Fibroblast of lung (primary cell): ENCODE measurements around the gene KIF1A. TPM values are rescaled to one million over a fixed set of nuclear protein-coding genes. Genes with fewer than 3 reads are reported as not detected.

Experiments
- DNase-seq, 2 donors: peaks; one replicate each; pipeline versions ENCODE4 v3.0.0 to v3.0.0-alpha.2; 2010; ENCODE audit warnings: low read depth in 2 of 2
- H2AFZ ChIP-seq: 2 replicates; pipeline ENCODE4 v1.5.1; 2012; ENCODE audit warnings: low read length, control low read depth, inconsistent platforms
- H3K27ac ChIP-seq: 2 replicates; pipeline ENCODE4 v1.5.1; 2011; ENCODE audit warnings: low read length, control low read depth; ENCODE audit not compliant: insufficient read depth
- H3K27me3 ChIP-seq: 2 replicates; pipeline ENCODE4 v1.5.1; 2011; ENCODE audit warnings: mild to moderate bottlenecking, low read length; ENCODE audit not compliant: control insufficient read depth, insufficient read depth
- H3K36me3 ChIP-seq: 2 replicates; pipeline ENCODE4 v1.5.1; 2011; ENCODE audit warnings: low read length; ENCODE audit not compliant: control insufficient read depth, insufficient read depth
- H3K4me1 ChIP-seq: 2 replicates; pipeline ENCODE4 v1.5.1; 2011; ENCODE audit warnings: low read length; ENCODE audit not compliant: control insufficient read depth, insufficient read depth; ENCODE audit errors: extremely low read depth
- H3K4me2 ChIP-seq: 2 replicates; pipeline ENCODE4 v1.5.1; 2011; ENCODE audit warnings: low read length, control low read depth; ENCODE audit not compliant: insufficient read depth; ENCODE audit errors: extremely low read depth
- H3K4me3 ChIP-seq, 4 experiments: fragments of 200-600 bp in 1 of 4; sonication (generic) in 1 of 4; replicated peaks in 1 of 4; 2 replicates each; pipeline ENCODE4 v1.5.1; 2011 to 2016; ENCODE audit warnings: low read length in 4 of 4, low read depth in 3 of 4, mild to moderate bottlenecking in 3 of 4, control low read depth in 2 of 4, inconsistent platforms in 1 of 4, mixed read lengths in 1 of 4; ENCODE audit not compliant: insufficient read depth in 1 of 4; ENCODE audit errors: control extremely low read depth in 1 of 4
- H3K79me2 ChIP-seq: 2 replicates; pipeline ENCODE4 v1.5.1; 2012; ENCODE audit warnings: mild to moderate bottlenecking, low read length, inconsistent platforms; ENCODE audit not compliant: control insufficient read depth, insufficient read depth
- H3K9ac ChIP-seq: 2 replicates; pipeline ENCODE4 v1.5.1; 2011; ENCODE audit warnings: mild to moderate bottlenecking, low read length, control low read depth; ENCODE audit not compliant: insufficient read depth
- H3K9me3 ChIP-seq: 2 replicates; pipeline ENCODE4 v1.5.1; 2012; ENCODE audit warnings: low read depth, low read length; ENCODE audit not compliant: control insufficient read depth, insufficient read depth
- H4K20me1 ChIP-seq: 2 replicates; pipeline ENCODE4 v1.5.1; 2011; ENCODE audit warnings: low read length; ENCODE audit not compliant: control insufficient read depth, insufficient read depth; ENCODE audit errors: extremely low read depth
- EZH2 ChIP-seq: IDR thresholded peaks from 2 replicates; pipeline ENCODE4 v1.5.1; 2012; ENCODE audit warnings: low read length, control low read depth, mild to moderate bottlenecking; ENCODE audit errors: missing control alignments
- polyA plus RNA-seq, 2 donors: library from polyadenylated mRNA; depleted of rRNA in 1 of 2; stranded (reverse) in 1 of 2; unstranded in 1 of 2; fragments of >200 nt; gene quantifications; 2 replicates each; pipeline ENCODE4 v1.2.1, GENCODE V29; 2011 to 2012; ENCODE audit warnings: missing spikeins in 1 of 2
- total RNA-seq: library from RNA; depleted of rRNA; stranded (reverse); fragments of >200 nt; gene quantifications from 2 replicates; pipeline ENCODE4 v1.2.1, GENCODE V29; 2014
- TF ChIP-seq, protein P1 (sequence below), 2 donors: IDR thresholded peaks in 1 of 2; conservative IDR thresholded peaks in 1 of 2; 1 replicate in 1 of 2; 2 replicates in 1 of 2; pipeline ENCODE4 v1.5.1; 2011 to 2012; ENCODE audit warnings: low read length in 2 of 2, control low read depth in 1 of 2, inconsistent platforms in 1 of 2, low read depth in 1 of 2, mild to moderate bottlenecking in 1 of 2

KIF1A gene
- total and polyA plus RNA-seq, 2 donors (not counting 1 experiment from before 2014, with no cell fraction given): 0.05 TPM; not detected in 1

- Histone ChIP-seq H4K20me1 (no peaks in the 10 kb centered on the region), H3K9ac (no peak overlapping the region), H3K27ac (no peak overlapping the region), H3K4me3 (no peak overlapping the region), H3K4me1 (no peaks in the 10 kb centered on the region), H3K27me3 (no peaks in the 10 kb centered on the region), H2AFZ (no peak overlapping the region), H3K36me3 (no peaks in the 10 kb centered on the region), H3K79me2 (no peaks in the 10 kb centered on the region), H3K4me2 (no peak overlapping the region), H3K9me3 (no peaks in the 10 kb centered on the region)
- DNase-seq: no peak
- TF ChIP-seq, protein P1, sequence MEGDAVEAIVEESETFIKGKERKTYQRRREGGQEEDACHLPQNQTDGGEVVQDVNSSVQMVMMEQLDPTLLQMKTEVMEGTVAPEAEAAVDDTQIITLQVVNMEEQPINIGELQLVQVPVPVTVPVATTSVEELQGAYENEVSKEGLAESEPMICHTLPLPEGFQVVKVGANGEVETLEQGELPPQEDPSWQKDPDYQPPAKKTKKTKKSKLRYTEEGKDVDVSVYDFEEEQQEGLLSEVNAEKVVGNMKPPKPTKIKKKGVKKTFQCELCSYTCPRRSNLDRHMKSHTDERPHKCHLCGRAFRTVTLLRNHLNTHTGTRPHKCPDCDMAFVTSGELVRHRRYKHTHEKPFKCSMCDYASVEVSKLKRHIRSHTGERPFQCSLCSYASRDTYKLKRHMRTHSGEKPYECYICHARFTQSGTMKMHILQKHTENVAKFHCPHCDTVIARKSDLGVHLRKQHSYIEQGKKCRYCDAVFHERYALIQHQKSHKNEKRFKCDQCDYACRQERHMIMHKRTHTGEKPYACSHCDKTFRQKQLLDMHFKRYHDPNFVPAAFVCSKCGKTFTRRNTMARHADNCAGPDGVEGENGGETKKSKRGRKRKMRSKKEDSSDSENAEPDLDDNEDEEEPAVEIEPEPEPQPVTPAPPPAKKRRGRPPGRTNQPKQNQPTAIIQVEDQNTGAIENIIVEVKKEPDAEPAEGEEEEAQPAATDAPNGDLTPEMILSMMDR (conservative IDR thresholded peaks at IDR 0.05 in 1 of 2, IDR thresholded peaks at IDR 0.05 in 1 of 2; ENCODE audit: low read depth in 1 of 2, low read length in 2 of 2): no peak
- no peak for TF ChIP-seq EZH2
Observed at GRCh38 chr2:240732184-240732583, 87.8 kb downstream of the KIF1A start.

- H4K20me1 ChIP-seq: no peaks in the 10 kb centered on the region
- H3K79me2 ChIP-seq: no peaks in the 10 kb centered on the region
- no peaks in the 10 kb centered on the region for H3K27me3 ChIP-seq
- H2AFZ ChIP-seq: no peak overlapping the region
- H3K4me1 ChIP-seq: no peaks in the 10 kb centered on the region
- no peak overlapping the region for H3K27ac ChIP-seq
- H3K4me3 ChIP-seq: no peak overlapping the region
- TF ChIP-seq EZH2: no peak
- TF ChIP-seq, protein P1 (conservative IDR thresholded peaks at IDR 0.05 in 1 of 2, IDR thresholded peaks at IDR 0.05 in 1 of 2; ENCODE audit: low read depth in 1 of 2, low read length in 2 of 2): no peak
- no peak overlapping the region for H3K4me2 ChIP-seq
- no peaks in the 10 kb centered on the region for H3K36me3 ChIP-seq
- DNase-seq: no peak
- H3K9ac ChIP-seq: no peak overlapping the region
- H3K9me3 ChIP-seq: no peaks in the 10 kb centered on the region
Observed at GRCh38 chr2:240731178-240731545, 88.9 kb downstream of the KIF1A start.

DNA sequence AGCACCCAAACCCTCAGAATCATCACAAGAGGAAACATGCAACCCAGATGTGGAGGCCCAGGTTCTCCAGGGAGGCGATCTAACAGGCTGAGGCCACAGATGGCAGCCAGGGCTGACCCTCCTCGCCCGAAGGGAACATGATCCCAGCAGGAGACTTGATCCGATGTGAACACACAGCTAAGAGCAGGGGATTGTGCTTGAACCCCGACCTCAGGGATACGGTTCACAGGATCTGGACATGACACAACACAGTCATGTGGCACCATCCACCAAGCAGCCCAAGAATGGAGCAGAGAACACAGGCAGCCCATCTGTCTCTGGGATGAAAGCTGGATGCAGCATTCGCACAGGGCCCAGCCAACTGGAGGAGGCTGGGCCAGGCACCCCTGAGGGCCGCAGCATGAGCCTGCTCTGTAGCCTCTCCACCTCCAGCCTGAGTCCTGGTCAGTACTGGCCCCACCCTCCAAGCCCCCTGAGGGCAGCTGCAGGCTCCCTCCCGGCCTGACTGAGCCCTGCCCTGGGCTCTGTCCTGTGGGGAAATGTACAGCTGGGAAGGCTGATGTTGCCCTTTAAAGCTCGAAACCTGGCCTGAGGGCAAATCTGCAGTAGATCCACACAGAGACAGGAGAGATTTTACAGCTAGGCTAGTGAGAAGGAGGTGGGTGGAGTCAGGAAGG is 89.4 kb downstream of the KIF1A start:
- TF ChIP-seq EZH2: peak; percentile 5
- TF ChIP-seq, protein P1 (conservative IDR thresholded peaks at IDR 0.05 in 1 of 2, IDR thresholded peaks at IDR 0.05 in 1 of 2; ENCODE audit: low read depth in 1 of 2, low read length in 2 of 2): no peak
- Histone ChIP-seq H3K9ac (no peak overlapping the region), H3K36me3 (no peaks in the 10 kb centered on the region), H4K20me1 (no peaks in the 10 kb centered on the region), H3K9me3 (no peaks in the 10 kb centered on the region), H3K27ac (no peak overlapping the region), H2AFZ (no peak overlapping the region), H3K27me3 (no peaks in the 10 kb centered on the region), H3K79me2 (no peaks in the 10 kb centered on the region), H3K4me1 (no peaks in the 10 kb centered on the region), H3K4me2 (no peak overlapping the region), H3K4me3 (no peak overlapping the region)
- no peak for DNase-seq
